Endothelial cell of umbilical vein (primary cell): ENCODE measurements around the gene CDH22.

Experiments
- EZH2 ChIP-seq: IDR thresholded peaks from 2 replicates; pipeline ENCODE4 v1.6.1; 2012; ENCODE audit warnings: borderline replicate concordance, low read depth, mild to moderate bottlenecking, moderate library complexity, low read length, inconsistent platforms; ENCODE audit not compliant: severe bottlenecking
- FOS ChIP-seq: IDR thresholded peaks from 2 replicates; pipeline ENCODE4 v1.6.1; 2011; ENCODE audit warnings: mild to moderate bottlenecking, low read length, moderate library complexity, borderline replicate concordance; ENCODE audit not compliant: insufficient read depth
- GATA2 ChIP-seq: IDR thresholded peaks from 2 replicates; pipeline ENCODE4 v1.7.0; 2011; ENCODE audit warnings: low read depth, mild to moderate bottlenecking, moderate library complexity, mixed read lengths, low read length; ENCODE audit not compliant: insufficient read length, insufficient read depth
- JUN ChIP-seq: IDR thresholded peaks from 2 replicates; pipeline ENCODE4 v1.6.1; 2011; ENCODE audit warnings: borderline replicate concordance, low read depth; ENCODE audit not compliant: insufficient read length, insufficient read depth
- MAX ChIP-seq: IDR thresholded peaks from 2 replicates; pipeline ENCODE4 v1.6.1; 2011; ENCODE audit not compliant: insufficient read depth, insufficient read length
- MYC ChIP-seq: IDR thresholded peaks from one replicate; pipeline ENCODE4 v1.6.1; 2011; ENCODE audit warnings: mild to moderate bottlenecking, low read depth, low read length
- POLR2A ChIP-seq: IDR thresholded peaks from 2 replicates; pipeline ENCODE4 v1.6.1; 2012; ENCODE audit warnings: low read depth, mild to moderate bottlenecking, control low read depth, low read length
- POLR2AphosphoS5 ChIP-seq: IDR thresholded peaks from 2 replicates; pipeline ENCODE4 v1.6.1; 2012; ENCODE audit warnings: low read depth, mild to moderate bottlenecking, control low read depth, low read length, moderate library complexity; ENCODE audit not compliant: insufficient read depth
- TF ChIP-seq, protein P1 (sequence below), 2 donors: IDR thresholded peaks; 1 replicate in 1 of 2; 2 replicates in 1 of 2; pipeline ENCODE4 v1.5.1; 2011; ENCODE audit warnings: low read length in 2 of 2, mild to moderate bottlenecking in 2 of 2, moderate library complexity in 2 of 2, control low read depth in 1 of 2, inconsistent platforms in 1 of 2, low read depth in 1 of 2; ENCODE audit not compliant: insufficient read depth in 1 of 2; ENCODE audit errors: extremely low read depth in 1 of 2

DNA sequence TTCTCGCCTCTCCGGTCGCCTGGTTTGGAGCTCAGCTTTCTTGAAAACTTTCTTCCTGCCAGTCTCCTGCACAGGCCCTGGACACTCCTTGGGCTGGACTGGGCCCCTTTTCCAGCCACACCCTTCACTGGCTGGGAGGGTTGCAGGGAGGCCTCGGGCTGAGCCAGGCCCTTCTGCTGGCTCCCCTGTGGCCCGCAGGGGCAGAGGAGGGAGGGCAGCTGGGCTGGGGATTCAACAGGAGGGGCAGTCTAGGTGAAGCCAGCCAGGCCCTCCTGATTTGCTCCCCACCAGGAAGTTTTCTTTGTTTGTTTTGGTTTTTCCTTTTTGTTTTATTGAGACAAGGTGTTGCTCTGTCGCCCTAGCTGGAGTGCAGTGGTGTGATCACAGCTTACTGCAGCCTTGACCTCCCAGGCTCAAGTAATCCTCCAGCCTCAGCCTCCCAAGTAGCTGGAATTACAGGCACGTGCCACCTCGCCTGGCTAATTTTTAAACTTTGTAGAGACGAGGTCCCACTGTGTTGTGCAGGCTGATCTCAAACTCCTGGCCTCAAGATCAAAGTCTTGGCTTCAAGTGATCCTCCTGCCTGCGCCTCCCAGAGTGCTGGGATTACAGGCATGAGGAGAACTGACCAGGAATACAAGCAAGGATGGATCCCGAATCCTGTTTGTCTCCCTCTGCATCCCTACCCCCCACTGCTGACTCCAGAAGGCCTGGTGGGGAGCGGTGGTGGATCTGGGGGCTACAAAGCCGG is 23.5 kb upstream of the CDH22 start:
- TF ChIP-seq, protein P1, sequence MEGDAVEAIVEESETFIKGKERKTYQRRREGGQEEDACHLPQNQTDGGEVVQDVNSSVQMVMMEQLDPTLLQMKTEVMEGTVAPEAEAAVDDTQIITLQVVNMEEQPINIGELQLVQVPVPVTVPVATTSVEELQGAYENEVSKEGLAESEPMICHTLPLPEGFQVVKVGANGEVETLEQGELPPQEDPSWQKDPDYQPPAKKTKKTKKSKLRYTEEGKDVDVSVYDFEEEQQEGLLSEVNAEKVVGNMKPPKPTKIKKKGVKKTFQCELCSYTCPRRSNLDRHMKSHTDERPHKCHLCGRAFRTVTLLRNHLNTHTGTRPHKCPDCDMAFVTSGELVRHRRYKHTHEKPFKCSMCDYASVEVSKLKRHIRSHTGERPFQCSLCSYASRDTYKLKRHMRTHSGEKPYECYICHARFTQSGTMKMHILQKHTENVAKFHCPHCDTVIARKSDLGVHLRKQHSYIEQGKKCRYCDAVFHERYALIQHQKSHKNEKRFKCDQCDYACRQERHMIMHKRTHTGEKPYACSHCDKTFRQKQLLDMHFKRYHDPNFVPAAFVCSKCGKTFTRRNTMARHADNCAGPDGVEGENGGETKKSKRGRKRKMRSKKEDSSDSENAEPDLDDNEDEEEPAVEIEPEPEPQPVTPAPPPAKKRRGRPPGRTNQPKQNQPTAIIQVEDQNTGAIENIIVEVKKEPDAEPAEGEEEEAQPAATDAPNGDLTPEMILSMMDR (IDR thresholded peaks at IDR 0.05; ENCODE audit: extremely low read depth in 1 of 2, insufficient read depth in 1 of 2, low read depth in 1 of 2, low read length in 2 of 2) = no peak
- TF ChIP-seq POLR2A = no peak
- no peak for TF ChIP-seq FOS
- TF ChIP-seq MAX = no peak
- TF ChIP-seq EZH2 = no peak
- TF ChIP-seq POLR2AphosphoS5 = no peak
- no peak for TF ChIP-seq JUN
- TF ChIP-seq MYC = no peak
- TF ChIP-seq GATA2 = no peak
